Left lobe of liver (tissue), 2 donors: ENCODE results near the gene TWF2. TPM values are rescaled to one million over a fixed set of nuclear protein-coding genes. Genes with fewer than 3 reads are reported as not detected.
A peak's percentile ranks its signal among the peaks of the same experiment; 100 is the strongest.

ENCODE experiments used
- ATAC-seq: fragments of 200-7000 bp; cut with Tn5 transposase; one replicate; pipeline ENCODE4 v1.9.1; 2020; ENCODE audit warnings: mild to moderate bottlenecking, moderate library complexity
- DNase-seq: peaks from one replicate; pipeline ENCODE4 v3.0.0-alpha.2; 2020; ENCODE audit warnings: low spot score
- total RNA-seq: library from RNA; stranded (reverse); gene quantifications from one replicate; pipeline ENCODE4 v1.2.1, GENCODE V29; 2021
- donor health status: DM: no; HTN: no; CAD: no; lungs with moderate emphysema.
- donor health status: DM: no; HTN: yes; CAD: no.

Gene TWF2
- total RNA-seq, 1 donor from 2014 or later, result 16.8 TPM

- DNase-seq, result peak; percentile 81
Observed at GRCh38 chr3:52204337-52205073, 34.5 kb downstream of the TWF2 start.

GRCh38 chr3:52203701-52204100 lies 35.3 kb downstream of the TWF2 start:
- DNase-seq (no peak), ATAC-seq (no peak)

More at GRCh38 chr3:52204337-52205073, 34.5 kb downstream of the TWF2 start:
- ATAC-seq, result peak; percentile 46

GRCh38 chr3:52202384-52203077 lies 36.4 kb downstream of the TWF2 start:
- no peak for DNase-seq
- ATAC-seq, result peak; percentile 5

GRCh38 chr3:52200981-52201679 lies 37.8 kb downstream of the TWF2 start:
- no peak for DNase-seq
- ATAC-seq, result no peak

- DNase-seq, result no peak
Observed at GRCh38 chr3:52198643-52199608, 40.0 kb downstream of the TWF2 start.

GRCh38 chr3:52197842-52198625 lies 40.9 kb downstream of the TWF2 start, which contains the start of gene ALAS1:
Gene ALAS1 (plus strand): TSS chr3:52198160. CDS start chr3:52199242, 1,082 bp downstream.
- peak; percentile 72 for ATAC-seq
- DNase-seq, result peak; percentile 94

More at GRCh38 chr3:52198643-52199608, 40.0 kb downstream of the TWF2 start:
- ATAC-seq, result peak; percentile 8

- DNase-seq (no peak), ATAC-seq (no peak)
Observed at GRCh38 chr3:52197499-52197841, 41.5 kb downstream of the TWF2 start.

- DNase-seq (no peak), ATAC-seq (no peak)
Observed at GRCh38 chr3:52196977-52197376, 42.0 kb downstream of the TWF2 start.

GRCh38 chr3:52195823-52196331 lies 43.1 kb downstream of the TWF2 start:
- DNase-seq (no peak), ATAC-seq (no peak)

GRCh38 chr3:52195291-52195597 lies 43.7 kb downstream of the TWF2 start:
- ATAC-seq (no peak), DNase-seq (no peak)

- no peak for ATAC-seq
- no peak for DNase-seq
Observed at GRCh38 chr3:52194485-52195290, 44.3 kb downstream of the TWF2 start.

GRCh38 chr3:52193065-52193464 lies 45.9 kb downstream of the TWF2 start:
- DNase-seq, result peak; percentile 95
- peak; percentile 66 for ATAC-seq

GRCh38 chr3:52191663-52192062 lies 47.3 kb downstream of the TWF2 start:
- no peak for ATAC-seq
- DNase-seq, result no peak

- ATAC-seq (no peak), DNase-seq (no peak)
Observed at GRCh38 chr3:52190294-52191074, 48.5 kb downstream of the TWF2 start.

- peak; percentile 48 for ATAC-seq
- DNase-seq, result no peak
Observed at GRCh38 chr3:52188556-52188955, 50.4 kb downstream of the TWF2 start.

- DNase-seq, result no peak
- no peak for ATAC-seq
Observed at GRCh38 chr3:52186729-52187128, 52.2 kb downstream of the TWF2 start.

GRCh38 chr3:52185837-52186236 lies 53.1 kb downstream of the TWF2 start:
- DNase-seq, result no peak
- no peak for ATAC-seq

GRCh38 chr3:52185311-52185710 lies 53.6 kb downstream of the TWF2 start:
- DNase-seq, result no peak
- no peak for ATAC-seq
